Limb (tissue), 2 donors: Measurements from ENCODE around the gene SLC16A13.
A peak's percentile ranks its signal among the peaks of the same experiment; 100 is the strongest.
"Not testable (repeated sequence)": the region's sequence is repeated elsewhere in the genome, so short reads cannot be mapped to it uniquely, and the experiment has no call there.

Source experiments
- DNase-seq, 2 donors: peaks; one replicate each; pipeline ENCODE4 v3.0.0-alpha.2; 2016; ENCODE audit errors: extremely low spot score in 2 of 2

The SLC16A13 gene

GRCh38 chr17:7029096-7029495 lies 6.7 kb upstream of the SLC16A13 start:
- DNase-seq: no peak

- DNase-seq: no peak
Observed at GRCh38 chr17:7029659-7030058, 6.2 kb upstream of the SLC16A13 start.

- no peak for DNase-seq
Observed at GRCh38 chr17:7034955-7035590, 742 bp upstream of the SLC16A13 start.

DNA sequence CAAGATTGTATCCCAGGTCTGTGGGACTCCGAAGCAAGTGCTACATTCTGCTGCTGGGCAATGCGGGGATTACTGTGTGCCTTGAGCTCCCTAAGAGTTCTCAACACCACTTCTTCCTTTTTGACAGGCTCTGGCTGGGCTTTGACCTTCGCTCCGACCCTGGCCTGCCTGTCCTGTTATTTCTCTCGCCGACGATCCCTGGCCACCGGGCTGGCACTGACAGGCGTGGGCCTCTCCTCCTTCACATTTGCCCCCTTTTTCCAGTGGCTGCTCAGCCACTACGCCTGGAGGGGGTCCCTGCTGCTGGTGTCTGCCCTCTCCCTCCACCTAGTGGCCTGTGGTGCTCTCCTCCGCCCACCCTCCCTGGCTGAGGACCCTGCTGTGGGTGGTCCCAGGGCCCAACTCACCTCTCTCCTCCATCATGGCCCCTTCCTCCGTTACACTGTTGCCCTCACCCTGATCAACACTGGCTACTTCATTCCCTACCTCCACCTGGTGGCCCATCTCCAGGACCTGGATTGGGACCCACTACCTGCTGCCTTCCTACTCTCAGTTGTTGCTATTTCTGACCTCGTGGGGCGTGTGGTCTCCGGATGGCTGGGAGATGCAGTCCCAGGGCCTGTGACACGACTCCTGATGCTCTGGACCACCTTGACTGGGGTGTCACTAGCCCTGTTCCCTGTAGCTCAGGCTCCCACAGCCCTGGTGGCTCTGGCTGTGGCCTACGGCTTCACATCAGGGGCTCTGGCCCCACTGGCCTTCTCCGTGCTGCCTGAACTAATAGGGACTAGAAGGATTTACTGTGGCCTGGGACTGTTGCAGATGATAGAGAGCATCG lies 2.4 kb downstream of the SLC16A13 start:
- DNase-seq: no peak

DNA sequence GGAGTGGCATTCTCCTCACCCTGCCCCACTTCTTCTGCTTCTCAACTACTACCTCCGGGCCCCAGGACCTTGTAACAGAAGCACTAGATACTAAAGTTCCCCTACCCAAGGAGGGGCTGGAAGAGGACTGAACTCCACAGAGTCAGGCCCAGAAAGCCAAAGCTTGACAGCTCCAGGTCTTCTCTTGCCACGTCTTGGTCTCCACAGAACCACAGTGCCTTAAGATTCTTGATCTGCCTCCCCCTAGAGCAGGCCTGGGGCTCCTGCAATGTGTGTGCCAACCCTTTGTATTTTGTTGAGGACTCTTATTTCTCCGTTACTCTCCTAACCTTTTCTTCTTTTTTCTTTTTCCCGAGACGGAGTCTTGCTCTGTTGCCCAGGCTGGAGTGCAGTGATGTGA lies 4.0 kb downstream of the SLC16A13 start:
- DNase-seq: no peak

DNA sequence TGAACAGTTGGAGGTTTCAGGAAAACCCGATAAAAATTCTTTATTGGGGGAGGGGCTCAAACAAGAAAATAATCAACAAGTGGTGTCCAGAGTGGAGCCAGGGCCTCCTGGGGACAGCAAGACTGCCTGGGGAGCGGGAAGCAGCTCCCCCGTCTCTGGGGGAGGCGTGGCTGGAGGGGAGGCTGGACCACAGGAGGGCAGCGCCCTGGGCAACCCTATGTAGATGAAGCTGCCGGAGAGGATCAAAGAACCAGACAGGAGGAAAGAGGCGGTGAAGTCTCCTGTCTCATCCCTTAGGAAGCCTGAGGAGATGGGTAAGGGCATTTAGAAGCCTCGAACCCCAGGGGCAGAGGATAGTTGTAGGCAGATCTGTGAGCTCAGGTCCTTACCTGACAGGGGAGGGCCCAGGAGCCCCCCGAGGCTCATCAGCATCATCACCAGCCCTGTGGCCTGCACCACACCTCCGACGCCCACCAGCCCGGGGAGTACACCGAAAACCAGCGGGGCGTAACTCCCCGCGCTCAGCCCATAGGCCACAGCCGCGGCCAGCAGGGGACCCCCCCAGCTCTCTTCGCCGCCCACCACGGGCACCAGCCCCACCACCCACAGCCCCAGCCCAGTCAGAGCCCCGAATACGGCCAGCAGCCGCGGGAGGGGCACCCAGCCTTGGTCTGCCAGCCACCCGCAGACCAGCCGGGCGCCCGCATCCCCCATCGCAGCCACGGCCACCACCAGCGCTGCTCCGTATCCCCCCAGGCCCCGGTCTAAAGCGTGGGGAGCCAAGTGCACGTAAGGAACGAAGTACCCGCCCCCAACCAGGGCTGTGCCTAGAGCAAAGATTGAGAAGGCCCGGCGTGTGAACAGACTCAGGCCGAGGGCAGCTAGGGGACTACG lies 6.0 kb downstream of the SLC16A13 start:
- DNase-seq: peak in 1 of 2 donors; percentile 66

DNA sequence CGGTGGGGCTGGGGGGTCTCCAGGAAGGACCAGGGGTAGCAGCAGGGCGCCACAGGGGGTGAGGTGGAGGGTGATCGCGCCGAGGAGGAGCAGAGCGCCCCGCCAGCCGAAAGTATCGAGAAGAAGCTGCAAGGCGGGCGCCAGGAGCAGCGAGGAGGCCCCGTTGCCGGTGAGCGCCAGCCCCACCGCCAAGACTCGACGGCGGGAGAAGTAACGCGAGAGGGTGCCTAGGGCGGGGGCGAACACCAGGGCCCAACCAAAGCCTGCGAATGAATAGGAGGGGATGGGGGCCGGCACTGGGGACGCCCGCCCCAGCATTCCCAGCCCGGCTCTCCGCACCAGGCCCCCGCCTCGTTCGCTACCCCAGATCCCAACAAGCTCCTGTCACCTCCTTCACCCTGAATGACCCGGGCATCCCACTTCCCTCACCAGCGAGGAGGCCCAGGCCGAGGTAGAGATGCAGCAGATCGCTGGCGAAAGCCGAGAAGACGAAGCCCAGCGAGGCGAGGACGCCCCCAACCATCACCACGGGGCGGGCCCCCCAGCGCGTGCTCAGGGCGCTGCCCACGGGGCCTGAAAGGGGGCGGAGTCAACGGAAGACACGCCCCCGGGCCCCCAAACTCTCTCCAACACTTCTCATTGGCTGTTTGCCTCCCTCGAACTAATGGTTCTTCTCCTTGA lies 6.8 kb downstream of the SLC16A13 start:
- DNase-seq: no peak

DNA sequence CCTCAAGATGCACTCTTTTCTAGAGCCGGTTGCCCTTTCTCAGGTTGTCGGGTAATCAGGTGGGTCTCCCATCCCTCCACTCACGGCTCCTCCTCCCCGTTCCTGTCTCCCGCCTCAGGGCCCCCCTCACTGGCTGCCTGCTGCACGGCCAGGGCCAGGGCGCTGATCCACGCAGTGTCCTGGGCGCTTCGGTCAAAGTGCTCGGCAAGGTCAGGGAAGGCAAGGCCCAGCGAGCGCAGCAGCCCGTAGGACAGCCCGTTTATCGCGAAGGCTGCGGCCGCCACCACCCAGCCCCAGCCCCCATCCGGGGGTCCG lies 7.3 kb downstream of the SLC16A13 start:
- DNase-seq: no peak

DNA sequence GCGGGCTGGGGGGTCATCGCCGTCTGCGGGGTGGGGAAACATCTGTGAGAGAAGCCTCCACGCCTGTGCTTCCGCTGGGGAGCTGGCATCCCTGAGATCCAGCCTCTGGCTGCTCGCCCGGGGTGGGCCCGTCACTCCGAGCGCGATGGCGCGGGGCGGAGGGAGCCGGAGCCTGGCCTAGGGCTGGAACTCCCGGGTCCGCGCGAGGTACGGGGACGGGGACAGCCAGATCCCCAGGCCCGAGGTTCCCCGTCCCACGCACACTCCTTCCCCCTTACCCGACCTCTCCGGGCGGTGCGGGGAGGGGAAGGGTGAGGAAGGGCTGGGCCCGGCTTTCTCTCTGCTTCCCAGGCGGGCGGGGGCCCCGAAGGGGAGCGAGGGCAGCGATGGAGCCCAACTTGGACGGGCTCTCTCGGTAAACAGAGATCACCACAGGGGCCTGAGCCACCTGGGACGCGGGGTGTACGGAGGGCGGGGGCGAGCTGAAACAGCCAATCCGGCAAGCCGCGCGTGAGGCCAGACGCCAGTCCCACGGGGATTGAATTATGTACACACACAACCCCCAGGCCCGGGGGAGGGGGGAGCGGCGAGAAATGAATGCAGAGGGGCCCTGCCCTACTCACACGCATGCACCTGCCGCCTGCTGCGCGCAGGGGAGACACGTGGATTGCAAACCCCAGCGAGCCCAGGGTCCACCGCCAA lies 7.8 kb downstream of the SLC16A13 start, which contains the start of gene SLC16A11:
Gene SLC16A11 (minus strand): TSS at position 596 of the 702 bp plus-strand sequence. CDS start 579 bp downstream, at position 17.
- peak in 1 of 2 donors; percentile 71 for DNase-seq

GRCh38 chr17:7045492-7046126 lies 9.8 kb downstream of the SLC16A13 start:
- peak in 1 of 2 donors; percentile 76 for DNase-seq

DNA sequence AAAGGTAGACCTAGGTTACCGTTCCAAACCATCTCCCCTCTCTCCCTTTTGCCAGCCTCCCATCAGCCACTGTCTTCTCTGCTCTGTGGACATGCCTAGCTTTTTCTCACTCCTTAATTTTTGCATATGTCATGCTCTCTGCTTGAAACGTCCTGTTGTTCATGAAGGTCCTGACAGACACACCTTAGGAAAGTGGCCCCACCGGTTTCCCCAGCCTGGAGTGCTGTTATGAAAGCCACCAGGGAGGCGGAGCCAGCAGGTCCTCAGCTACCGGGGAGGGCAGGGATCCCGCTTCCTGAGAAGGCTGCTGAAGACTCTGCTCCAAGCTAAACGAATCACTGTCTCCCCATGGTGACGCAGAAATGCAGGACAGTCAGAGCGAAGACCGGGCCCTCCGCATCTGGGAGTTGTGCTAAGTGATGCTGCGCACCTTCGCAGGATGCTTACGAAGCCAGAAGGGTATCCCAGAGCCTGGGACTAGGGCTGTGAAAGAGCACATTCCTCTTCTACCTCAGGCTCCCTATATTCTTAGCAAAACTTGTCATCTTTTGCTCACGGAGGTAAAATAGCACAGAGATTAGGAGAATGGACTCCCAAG lies 10.4 kb downstream of the SLC16A13 start:
- peak in 1 of 2 donors; percentile 56 for DNase-seq

DNA sequence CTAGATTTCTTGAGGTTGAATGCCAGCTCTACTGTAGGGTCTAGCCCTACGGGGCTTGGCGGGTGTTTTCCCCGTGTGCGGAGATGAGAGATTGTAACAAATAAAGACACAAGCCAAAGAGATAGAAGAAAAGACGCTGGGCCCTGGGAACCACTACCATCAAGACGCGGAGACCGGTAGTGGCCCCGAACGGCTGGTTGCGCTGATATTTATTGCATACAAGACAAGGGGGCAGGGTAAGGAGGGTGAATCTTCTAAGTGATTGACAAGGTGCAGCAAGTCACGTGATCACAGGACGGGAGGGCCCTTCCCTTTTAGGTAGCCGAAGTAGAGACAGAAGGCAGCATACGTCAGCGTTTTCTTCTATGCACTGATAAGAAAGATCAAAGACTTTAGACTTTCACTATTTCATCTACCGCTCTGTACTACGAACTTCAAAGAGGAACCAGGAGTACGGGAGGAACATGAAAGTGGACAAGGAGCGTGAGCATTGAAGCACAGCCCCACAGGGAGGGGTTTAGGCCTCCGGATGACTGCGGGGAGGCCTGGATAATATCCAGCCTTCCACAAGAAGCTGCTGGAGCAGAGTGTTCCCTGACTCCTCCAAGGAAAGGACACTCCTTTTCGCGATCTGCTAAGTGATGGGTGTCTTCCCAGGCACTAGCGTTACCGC lies 11.0 kb downstream of the SLC16A13 start:
- not testable (repeated sequence) for DNase-seq

- no peak for DNase-seq
Observed at GRCh38 chr17:7047566-7047965, 11.8 kb downstream of the SLC16A13 start.

GRCh38 chr17:7048968-7049367 lies 13.2 kb downstream of the SLC16A13 start:
- no peak for DNase-seq

DNA sequence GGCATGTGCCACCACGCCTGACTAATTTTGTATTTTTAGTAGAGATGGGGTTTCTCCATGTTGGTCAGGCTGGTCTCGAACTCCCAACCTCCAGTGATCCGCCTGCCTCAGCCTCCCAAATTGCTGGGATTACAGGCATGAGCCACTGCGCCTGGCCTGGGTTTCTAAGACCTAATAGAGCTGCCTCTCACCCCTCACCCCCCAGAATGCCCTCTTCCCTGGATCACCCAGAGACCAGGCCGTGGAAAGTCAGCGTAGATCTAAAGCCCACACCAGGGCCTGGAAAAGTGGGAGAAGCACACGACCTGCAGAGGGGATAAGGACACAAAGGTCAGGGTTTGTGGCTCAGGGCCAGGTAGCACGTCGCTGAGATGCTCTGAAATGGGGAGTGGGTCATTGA lies 14.8 kb downstream of the SLC16A13 start:
- not testable (repeated sequence) for DNase-seq

GRCh38 chr17:7056386-7056785 lies 20.6 kb downstream of the SLC16A13 start:
- DNase-seq: no peak

DNA sequence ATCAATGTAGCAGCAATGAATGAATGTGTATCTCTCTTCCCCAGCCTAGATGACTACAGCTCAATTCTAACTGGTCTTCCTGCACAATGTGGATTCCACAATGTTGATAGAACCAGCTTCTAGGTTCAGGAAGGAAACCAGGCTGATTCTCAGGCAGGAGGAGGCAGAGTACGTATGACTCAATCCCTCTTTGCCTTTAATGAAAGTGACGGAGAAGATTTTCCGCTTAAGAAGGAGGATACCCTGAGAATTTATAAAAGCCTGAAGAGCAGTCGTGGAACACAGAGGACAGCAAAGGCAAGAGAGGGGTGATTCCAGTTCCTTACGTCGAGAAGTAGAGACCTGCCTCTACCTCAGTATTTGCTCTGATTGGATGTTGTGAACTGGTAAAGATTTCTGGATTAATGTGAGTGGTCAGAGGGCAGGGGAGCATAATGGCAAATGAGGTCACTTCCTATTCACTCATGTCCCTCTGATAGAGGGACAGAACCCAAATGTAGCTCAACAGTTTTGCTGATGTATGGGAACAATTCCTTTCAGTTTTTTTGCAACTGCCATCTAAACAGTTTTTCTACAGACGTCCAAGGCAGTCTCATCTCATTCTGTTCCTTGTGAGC lies 23.1 kb downstream of the SLC16A13 start:
- no peak for DNase-seq

GRCh38 chr17:7060165-7060891 lies 24.5 kb downstream of the SLC16A13 start:
- DNase-seq: no peak
